SK-N-SH treated with all-trans-retinoic acid at 6 μM for 48 hours (cell line): ENCODE data around the gene ANKS6.

Source experiments
- ATAC-seq: fragments of 200-7000 bp; cut with Tn5 transposase; 3 replicates; pipeline ENCODE4 v1.9.1; 2020; ENCODE audit warnings: mild to moderate bottlenecking, moderate library complexity
- ARNTL ChIP-seq: fragments of 450-650 bp; formaldehyde crosslinking; IDR thresholded peaks from 2 replicates; pipeline ENCODE4 v1.5.0; 2020; ENCODE audit warnings: low read depth, mild to moderate bottlenecking, moderate library complexity, borderline replicate concordance
- BACH2 ChIP-seq: fragments of 250-450 bp; sonication (Bioruptor Pico); IDR thresholded peaks from 2 replicates; pipeline ENCODE4 v1.9.0; 2021; ENCODE audit warnings: mild to moderate bottlenecking, borderline replicate concordance
- CSDC2 ChIP-seq: fragments of 250-450 bp; sonication (Bioruptor Pico); IDR thresholded peaks from 2 replicates; pipeline ENCODE4 v1.5.0; 2020; ENCODE audit warnings: mild to moderate bottlenecking, moderate library complexity
- ESRRG ChIP-seq: fragments of 250-450 bp; sonication (Bioruptor Pico); IDR thresholded peaks from 2 replicates; pipeline ENCODE4 v1.6.1; 2021; ENCODE audit warnings: mild to moderate bottlenecking
- GLIS3 ChIP-seq: fragments of 250-450 bp; sonication (Bioruptor Pico); IDR thresholded peaks from 2 replicates; pipeline ENCODE4 v1.5.0; 2020; ENCODE audit warnings: mild to moderate bottlenecking, moderate library complexity
- ISL1 ChIP-seq: fragments of 250-450 bp; sonication (Bioruptor Pico); IDR thresholded peaks from 2 replicates; pipeline ENCODE4 v2.1.2; 2022; ENCODE audit warnings: mild to moderate bottlenecking, moderate library complexity
- OSR1 ChIP-seq: fragments of 250-450 bp; sonication (Bioruptor Pico); IDR thresholded peaks from 2 replicates; pipeline ENCODE4 v1.8.0; 2022; ENCODE audit warnings: moderate library complexity, mild to moderate bottlenecking, inconsistent platforms
- PATZ1 ChIP-seq: fragments of 250-450 bp; sonication (Bioruptor Pico); IDR thresholded peaks from 2 replicates; pipeline ENCODE4 v1.8.0; 2020; ENCODE audit warnings: mild to moderate bottlenecking, moderate library complexity, borderline replicate concordance
- PPARA ChIP-seq: fragments of 250-450 bp; sonication (Bioruptor Pico); IDR thresholded peaks from 2 replicates; pipeline ENCODE4 v1.5.0; 2020; ENCODE audit warnings: mild to moderate bottlenecking, borderline replicate concordance
- RARB ChIP-seq: fragments of 250-450 bp; sonication (Bioruptor Pico); IDR thresholded peaks from 2 replicates; pipeline ENCODE4 v1.8.0; 2021; ENCODE audit warnings: mild to moderate bottlenecking, moderate library complexity
- TCF4 ChIP-seq: fragments of 250-450 bp; sonication (Bioruptor Pico); IDR thresholded peaks from 2 replicates; pipeline ENCODE4 v1.8.0; 2021; ENCODE audit warnings: mild to moderate bottlenecking, moderate library complexity, borderline replicate concordance
- TOX ChIP-seq: fragments of 250-450 bp; sonication (Bioruptor Pico); IDR thresholded peaks from 2 replicates; pipeline ENCODE4 v1.8.0; 2021; ENCODE audit warnings: mild to moderate bottlenecking, moderate library complexity, borderline replicate concordance
- TSHZ2 ChIP-seq: fragments of 250-450 bp; sonication (Bioruptor Pico); IDR thresholded peaks from 2 replicates; pipeline ENCODE4 v1.5.0; 2020; ENCODE audit warnings: mild to moderate bottlenecking, moderate library complexity
- ZC3H10 ChIP-seq: fragments of 250-450 bp; sonication (Bioruptor Pico); IDR thresholded peaks from 2 replicates; pipeline ENCODE4 v1.5.1; 2021; ENCODE audit warnings: mild to moderate bottlenecking, moderate library complexity
- ZFP3 ChIP-seq: fragments of 250-450 bp; sonication (Bioruptor Pico); IDR thresholded peaks from 2 replicates; pipeline ENCODE4 v1.5.0; 2020; ENCODE audit warnings: mild to moderate bottlenecking, moderate library complexity
- ZFP30 ChIP-seq: fragments of 450-650 bp; formaldehyde crosslinking; IDR thresholded peaks from 2 replicates; pipeline ENCODE4 v1.5.0; 2022; ENCODE audit warnings: mild to moderate bottlenecking, moderate library complexity
- ZNF565 ChIP-seq: fragments of 450-650 bp; formaldehyde crosslinking; conservative IDR thresholded peaks from 2 replicates; pipeline ENCODE4 v1.5.0; 2020; ENCODE audit warnings: low read depth, mild to moderate bottlenecking, moderate library complexity
- ZNF70 ChIP-seq: fragments of 450-650 bp; formaldehyde crosslinking; IDR thresholded peaks from 2 replicates; pipeline ENCODE4 v1.5.0; 2020; ENCODE audit warnings: mild to moderate bottlenecking, moderate library complexity
- ZNF8 ChIP-seq: fragments of 450-650 bp; formaldehyde crosslinking; IDR thresholded peaks from 2 replicates; pipeline ENCODE4 v1.5.0; 2020; ENCODE audit warnings: mild to moderate bottlenecking, moderate library complexity
- TF ChIP-seq, protein P1 (sequence below): fragments of 250-450 bp; sonication (Bioruptor Pico); IDR thresholded peaks from 2 replicates; pipeline ENCODE4 v1.5.1; 2020; ENCODE audit warnings: low read depth, mild to moderate bottlenecking, moderate library complexity
- TF ChIP-seq, protein P2 (sequence below): fragments of 250-450 bp; sonication (Bioruptor Pico); IDR thresholded peaks from 2 replicates; pipeline ENCODE4 v1.5.1; 2021; ENCODE audit warnings: mild to moderate bottlenecking, moderate library complexity

The ANKS6 gene

GRCh38 chr9:98768344-98768743 lies 28.0 kb downstream of the ANKS6 start:
- TF ChIP-seq ZC3H10 (CRISPR knock-in tag) (no peak), RARB (CRISPR knock-in tag) (no peak), BACH2 (no peak), TOX (CRISPR knock-in tag) (no peak), PATZ1 (no peak), OSR1 (CRISPR knock-in tag) (no peak), ZNF8 (CRISPR knock-in tag) (no peak), ESRRG (CRISPR knock-in tag) (no peak), ZNF565 (CRISPR knock-in tag) (no peak), GLIS3 (no peak)
- ATAC-seq, result no peak

GRCh38 chr9:98767915-98768314 lies 28.4 kb downstream of the ANKS6 start:
- no peak for ATAC-seq
- TF ChIP-seq ZFP3 (CRISPR knock-in tag) (no peak), TSHZ2 (CRISPR knock-in tag) (no peak), TCF4 (CRISPR knock-in tag) (no peak), GLIS3 (no peak), ISL1 (no peak)

DNA sequence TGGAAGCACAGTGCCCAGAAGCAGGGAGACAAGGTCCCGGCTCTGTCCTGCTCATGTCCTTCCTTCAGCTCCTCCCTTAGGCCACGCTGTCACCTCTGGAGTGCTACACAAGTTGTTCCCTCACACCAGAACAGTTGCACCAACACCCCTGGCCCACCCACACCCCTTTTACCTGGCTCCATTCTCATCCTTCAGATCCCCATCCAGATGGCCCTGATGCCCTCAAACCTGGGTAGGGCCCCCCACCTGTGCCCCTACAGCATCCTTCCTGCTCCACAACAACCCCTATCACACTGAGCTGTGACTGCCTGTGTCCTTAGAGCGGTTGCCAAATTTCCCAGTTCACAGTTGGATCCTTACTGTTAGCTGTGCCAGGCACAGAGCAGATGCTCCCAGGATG lies 29.2 kb downstream of the ANKS6 start:
- no peak for ATAC-seq
- TF ChIP-seq ZFP30 (CRISPR knock-in tag) (no peak), ZFP3 (CRISPR knock-in tag) (no peak), ZNF70 (CRISPR knock-in tag) (no peak), CSDC2 (CRISPR knock-in tag) (no peak), TOX (CRISPR knock-in tag) (no peak), RARB (CRISPR knock-in tag) (no peak), TSHZ2 (CRISPR knock-in tag) (no peak), TCF4 (CRISPR knock-in tag) (no peak), OSR1 (CRISPR knock-in tag) (no peak), ISL1 (no peak), PATZ1 (no peak), ARNTL (CRISPR knock-in tag) (no peak), ZNF8 (CRISPR knock-in tag) (no peak), BACH2 (no peak), PPARA (CRISPR knock-in tag) (no peak)
- TF ChIP-seq, protein P1, sequence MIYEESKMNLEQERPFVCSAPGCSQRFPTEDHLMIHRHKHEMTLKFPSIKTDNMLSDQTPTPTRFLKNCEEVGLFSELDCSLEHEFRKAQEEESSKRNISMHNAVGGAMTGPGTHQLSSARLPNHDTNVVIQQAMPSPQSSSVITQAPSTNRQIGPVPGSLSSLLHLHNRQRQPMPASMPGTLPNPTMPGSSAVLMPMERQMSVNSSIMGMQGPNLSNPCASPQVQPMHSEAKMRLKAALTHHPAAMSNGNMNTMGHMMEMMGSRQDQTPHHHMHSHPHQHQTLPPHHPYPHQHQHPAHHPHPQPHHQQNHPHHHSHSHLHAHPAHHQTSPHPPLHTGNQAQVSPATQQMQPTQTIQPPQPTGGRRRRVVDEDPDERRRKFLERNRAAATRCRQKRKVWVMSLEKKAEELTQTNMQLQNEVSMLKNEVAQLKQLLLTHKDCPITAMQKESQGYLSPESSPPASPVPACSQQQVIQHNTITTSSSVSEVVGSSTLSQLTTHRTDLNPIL (CRISPR knock-in tag), result no peak
- TF ChIP-seq, protein P2, sequence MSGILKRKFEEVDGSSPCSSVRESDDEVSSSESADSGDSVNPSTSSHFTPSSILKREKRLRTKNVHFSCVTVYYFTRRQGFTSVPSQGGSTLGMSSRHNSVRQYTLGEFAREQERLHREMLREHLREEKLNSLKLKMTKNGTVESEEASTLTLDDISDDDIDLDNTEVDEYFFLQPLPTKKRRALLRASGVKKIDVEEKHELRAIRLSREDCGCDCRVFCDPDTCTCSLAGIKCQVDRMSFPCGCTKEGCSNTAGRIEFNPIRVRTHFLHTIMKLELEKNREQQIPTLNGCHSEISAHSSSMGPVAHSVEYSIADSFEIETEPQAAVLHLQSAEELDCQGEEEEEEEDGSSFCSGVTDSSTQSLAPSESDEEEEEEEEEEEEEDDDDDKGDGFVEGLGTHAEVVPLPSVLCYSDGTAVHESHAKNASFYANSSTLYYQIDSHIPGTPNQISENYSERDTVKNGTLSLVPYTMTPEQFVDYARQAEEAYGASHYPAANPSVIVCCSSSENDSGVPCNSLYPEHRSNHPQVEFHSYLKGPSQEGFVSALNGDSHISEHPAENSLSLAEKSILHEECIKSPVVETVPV, result no peak
